Natural killer cell (primary cell): ENCODE data around the gene RNU1-2. TPM values are rescaled to one million over a fixed set of nuclear protein-coding genes. Genes with fewer than 3 reads are reported as not detected.
A peak's percentile ranks its signal among the peaks of the same experiment; 100 is the strongest.
"Not testable (repeated sequence)": the region's sequence is repeated elsewhere in the genome, so short reads cannot be mapped to it uniquely, and the experiment has no call there.

ENCODE experiments used
- ATAC-seq, 3 donors: fragments of 150-1000 bp in 2 of 3; fragments of 200-7000 bp in 1 of 3; cut with Tn5 transposase; 1 replicate in 1 of 3; 2 replicates in 2 of 3; pipeline ENCODE4 v1.10.0; 2021; ENCODE audit warnings: mild to moderate bottlenecking in 2 of 3, moderate library complexity in 2 of 3
- DNase-seq, 2 donors: peaks; one replicate each; pipeline versions ENCODE4 v3.0.0 to v3.0.0-alpha.2; 2013 to 2021; ENCODE audit warnings: mixed read lengths in 1 of 2
- H3K27ac ChIP-seq: one replicate; pipeline ENCODE4 v1.5.1; 2013; ENCODE audit warnings: mild to moderate bottlenecking, low read length
- H3K27me3 ChIP-seq: one replicate; pipeline ENCODE4 v1.6.1; 2013; ENCODE audit warnings: low read length; ENCODE audit not compliant: control insufficient read depth, insufficient read depth
- H3K36me3 ChIP-seq: one replicate; pipeline ENCODE4 v1.6.1; 2013; ENCODE audit warnings: low read length; ENCODE audit not compliant: control insufficient read depth, insufficient read depth
- H3K4me1 ChIP-seq: one replicate; pipeline ENCODE4 v1.6.1; 2013; ENCODE audit warnings: low read length; ENCODE audit not compliant: control insufficient read depth, insufficient read depth
- H3K4me3 ChIP-seq: one replicate; pipeline ENCODE4 v1.5.1; 2013; ENCODE audit warnings: low read length
- H3K9me3 ChIP-seq: one replicate; pipeline ENCODE4 v1.6.1; 2013; ENCODE audit warnings: low read length; ENCODE audit not compliant: control insufficient read depth, insufficient read depth
- H3K27ac Mint-ChIP-seq, 2 donors: one replicate each; pipeline ENCODE4 v1.8.0; 2022; ENCODE audit warnings: mild to moderate bottlenecking in 2 of 2, mixed read lengths in 2 of 2, moderate library complexity in 1 of 2
- H3K27me3 Mint-ChIP-seq, 2 donors: one replicate each; pipeline ENCODE4 v1.8.0; 2022; ENCODE audit warnings: low read depth in 2 of 2, mixed read lengths in 2 of 2
- H3K36me3 Mint-ChIP-seq: one replicate; pipeline ENCODE4 v1.8.0; 2022; ENCODE audit warnings: mixed read lengths
- H3K4me1 Mint-ChIP-seq, 2 donors: one replicate each; pipeline ENCODE4 v1.8.0; 2022; ENCODE audit warnings: mixed read lengths in 2 of 2
- H3K4me3 Mint-ChIP-seq: one replicate; pipeline ENCODE4 v1.8.0; 2022; ENCODE audit warnings: mild to moderate bottlenecking, moderate library complexity, mixed read lengths
- H3K9me3 Mint-ChIP-seq, 2 donors: one replicate each; pipeline ENCODE4 v1.8.0; 2022; ENCODE audit warnings: mixed read lengths in 2 of 2
- WGBS: methylation state at CpG from one replicate; pipeline ENCODE4 v1.1.7; 2013; ENCODE audit warnings: missing lambda C conversion rate; ENCODE audit not compliant: insufficient coverage; 5-methylcytosine and 5-hydroxymethylcytosine counted together
- intact Hi-C: fragments of 100-400 bp; cut with micrococcal nuclease; formaldehyde crosslinking; loops from one replicate; pipeline ENCODE4 v1.14.2; 2022
- total RNA-seq, 4 donors: library from RNA; stranded (reverse); fragments of 120-200 nt in 1 of 4; gene quantifications; one replicate each; pipeline versions ENCODE4 v1.2.3 to v1.2.4, GENCODE V29; 2013 to 2022
- TF ChIP-seq, protein P1 (sequence below): fragments of 200-600 bp; IDR thresholded peaks from one replicate; pipeline ENCODE4 v1.8.0; 2022; ENCODE audit warnings: antibody characterized with exemption

The RNU1-2 gene
- total RNA-seq, 3 donors from 2014 or later (not counting 1 experiment from before 2014, with no cell fraction given): 2,937 to 3,261 (median 3,038) TPM

GRCh38 chr1:16874968-16875765, 20.6 kb upstream of the RNU1-2 start:
- intact Hi-C loops, H3K4me3 Mint-ChIP-seq, H3K27me3 ChIP-seq, H3K27ac ChIP-seq, DNase-seq, H3K36me3 ChIP-seq, H3K4me3 ChIP-seq, H3K9me3 Mint-ChIP-seq, H3K27ac Mint-ChIP-seq, H3K36me3 Mint-ChIP-seq, H3K9me3 ChIP-seq: not testable (repeated sequence)
- peaks cover 14% of the 10 kb centered on the region for H3K4me1 ChIP-seq
- WGBS: 80% methylated on average over 19 of the region's 35 CpGs
- peaks cover 29 to 33% of the 10 kb centered on the region in 2 donors for H3K27me3 Mint-ChIP-seq
- H3K4me1 Mint-ChIP-seq: peaks cover 6 to 19% of the 10 kb centered on the region in 2 donors
- ATAC-seq: peak in 1 of 3 donors; percentile 16

DNA sequence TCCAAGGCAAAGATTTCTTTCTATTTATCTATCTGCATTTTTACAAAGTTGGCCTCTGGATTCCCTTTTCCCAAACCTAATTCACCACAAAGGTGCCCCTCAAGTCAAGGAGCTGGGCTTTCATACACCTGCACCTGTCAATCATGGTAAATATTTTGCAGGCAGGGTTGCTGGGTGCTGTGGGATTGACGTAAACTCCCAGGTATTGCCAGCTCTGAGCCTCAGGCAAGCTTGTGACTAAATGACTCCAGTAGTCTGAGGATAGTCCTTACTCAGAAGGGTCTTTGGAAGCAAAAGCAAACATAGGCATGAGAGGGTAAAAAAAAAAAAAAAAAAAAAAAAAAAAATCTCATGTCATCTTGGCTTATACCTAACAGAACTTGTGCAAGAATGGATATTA, 14.0 kb upstream of the RNU1-2 start:
- peaks cover 29 to 56% of the 10 kb centered on the region in 2 donors for H3K27me3 Mint-ChIP-seq
- H3K27me3 ChIP-seq, ATAC-seq, H3K4me1 ChIP-seq, H3K4me3 ChIP-seq, H3K9me3 Mint-ChIP-seq, H3K36me3 Mint-ChIP-seq, H3K36me3 ChIP-seq, H3K9me3 ChIP-seq, H3K4me3 Mint-ChIP-seq, intact Hi-C loops, H3K27ac Mint-ChIP-seq, DNase-seq, H3K27ac ChIP-seq, H3K4me1 Mint-ChIP-seq: not testable (repeated sequence)
- 81% methylated on average over 1 of the region's 1 CpG for WGBS

DNA sequence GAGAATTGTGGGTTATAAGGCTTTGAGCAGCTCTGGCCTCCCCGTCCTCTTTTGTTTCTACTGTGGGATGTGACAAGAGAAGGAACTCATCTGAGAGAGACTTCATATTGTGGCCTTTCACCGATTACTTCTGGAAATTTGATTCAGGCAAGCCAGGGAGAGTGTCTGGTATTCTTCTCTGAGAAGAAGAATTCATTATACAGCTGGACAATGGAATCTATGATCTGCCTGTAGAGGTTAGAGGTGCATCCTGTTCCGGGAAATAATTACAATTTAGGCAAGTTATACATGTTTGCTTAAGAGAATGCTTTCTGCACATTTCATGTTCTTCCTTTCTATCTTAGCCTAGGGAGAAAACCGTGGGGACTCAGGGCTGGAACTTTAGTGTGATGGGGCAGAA, 12.8 kb upstream of the RNU1-2 start:
- no peak for DNase-seq

GRCh38 chr1:16884487-16884886, 11.3 kb upstream of the RNU1-2 start:
- H3K4me3 ChIP-seq: not testable (repeated sequence)

More for the DNA sequence above, 12.8 kb upstream of the RNU1-2 start:
- Histone ChIP-seq H3K36me3 (no peaks in the 10 kb centered on the region), H3K4me3 (no peak overlapping the region), H3K9me3 (no peaks in the 10 kb centered on the region), H3K27me3 (no peaks in the 10 kb centered on the region), H3K4me1 (no peaks in the 10 kb centered on the region), H3K27ac (no peak overlapping the region)
- no peaks in the 10 kb centered on the region for H3K9me3 Mint-ChIP-seq
- no peak overlapping the region for H3K4me3 Mint-ChIP-seq
- H3K27me3 Mint-ChIP-seq: peaks cover 26 to 56% of the 10 kb centered on the region in 2 donors
- no peaks in the 10 kb centered on the region for H3K4me1 Mint-ChIP-seq
- H3K36me3 Mint-ChIP-seq: no peaks in the 10 kb centered on the region
- TF ChIP-seq, protein P1, sequence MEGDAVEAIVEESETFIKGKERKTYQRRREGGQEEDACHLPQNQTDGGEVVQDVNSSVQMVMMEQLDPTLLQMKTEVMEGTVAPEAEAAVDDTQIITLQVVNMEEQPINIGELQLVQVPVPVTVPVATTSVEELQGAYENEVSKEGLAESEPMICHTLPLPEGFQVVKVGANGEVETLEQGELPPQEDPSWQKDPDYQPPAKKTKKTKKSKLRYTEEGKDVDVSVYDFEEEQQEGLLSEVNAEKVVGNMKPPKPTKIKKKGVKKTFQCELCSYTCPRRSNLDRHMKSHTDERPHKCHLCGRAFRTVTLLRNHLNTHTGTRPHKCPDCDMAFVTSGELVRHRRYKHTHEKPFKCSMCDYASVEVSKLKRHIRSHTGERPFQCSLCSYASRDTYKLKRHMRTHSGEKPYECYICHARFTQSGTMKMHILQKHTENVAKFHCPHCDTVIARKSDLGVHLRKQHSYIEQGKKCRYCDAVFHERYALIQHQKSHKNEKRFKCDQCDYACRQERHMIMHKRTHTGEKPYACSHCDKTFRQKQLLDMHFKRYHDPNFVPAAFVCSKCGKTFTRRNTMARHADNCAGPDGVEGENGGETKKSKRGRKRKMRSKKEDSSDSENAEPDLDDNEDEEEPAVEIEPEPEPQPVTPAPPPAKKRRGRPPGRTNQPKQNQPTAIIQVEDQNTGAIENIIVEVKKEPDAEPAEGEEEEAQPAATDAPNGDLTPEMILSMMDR: no peak
- 62% methylated on average over 4 of the region's 4 CpGs for WGBS
- no peak overlapping the region for H3K27ac Mint-ChIP-seq
- no peak for ATAC-seq
- intact Hi-C loops: no loop called here

More at GRCh38 chr1:16884487-16884886, 11.3 kb upstream of the RNU1-2 start:
- H3K4me3 Mint-ChIP-seq, H3K9me3 Mint-ChIP-seq, H3K27me3 ChIP-seq, H3K27ac Mint-ChIP-seq, H3K36me3 Mint-ChIP-seq, H3K4me1 ChIP-seq, H3K27ac ChIP-seq, ATAC-seq, H3K36me3 ChIP-seq, intact Hi-C loops, H3K9me3 ChIP-seq, DNase-seq: not testable (repeated sequence)
- Mint-ChIP-seq H3K4me1 (peaks cover 7 to 14% of the 10 kb centered on the region in 2 donors), H3K27me3 (peaks cover 23 to 47% of the 10 kb centered on the region in 2 donors)
- 85% methylated on average over 3 of the region's 5 CpGs for WGBS
